ENCODE measurements around the gene PRCD.

Gene PRCD

DNA sequence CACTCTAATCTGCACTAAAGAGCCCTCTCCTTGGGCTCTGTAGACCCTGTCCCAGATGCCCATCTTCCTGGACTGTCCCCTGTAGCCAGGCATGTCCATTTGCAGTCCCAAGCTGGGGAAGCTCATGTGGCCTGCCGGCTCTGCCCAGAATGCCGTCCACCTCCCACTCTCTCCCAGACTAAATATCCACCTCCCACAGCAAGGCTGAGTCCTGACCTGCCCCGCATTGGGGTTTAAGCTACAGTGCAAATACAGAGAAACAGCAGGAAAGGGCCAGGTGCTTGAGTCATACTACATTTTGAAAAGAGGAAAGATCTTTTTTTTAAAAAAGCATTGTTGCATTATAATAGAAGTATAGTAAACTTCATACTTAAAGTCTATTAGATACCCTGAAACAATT lies 42.8 kb downstream of the PRCD start:
- H4K91ac ChIP-seq (ENCODE audit: low read depth, low read length) = no peak overlapping the region
- peaks cover 25% of the 10 kb centered on the region for H3K27me3 ChIP-seq (ENCODE audit: insufficient read depth, low read length)
- H3K79me1 ChIP-seq (ENCODE audit: low read length) = peaks cover 7% of the 10 kb centered on the region
- H2BK12ac ChIP-seq (ENCODE audit: low read length) = no peak overlapping the region
- H3K36me3 ChIP-seq (ENCODE audit: control insufficient read depth in 1 of 2, insufficient read depth in 2 of 2, low read length in 2 of 2) = no peaks in the 10 kb centered on the region
- H3K4me3 ChIP-seq (ENCODE audit: low read depth, low read length) = no peak overlapping the region
- no peak overlapping the region for H3K18ac ChIP-seq (ENCODE audit: low read length)
- H3K4me1 ChIP-seq (ENCODE audit: control insufficient read depth in 1 of 2, insufficient read depth in 2 of 2, low read length in 2 of 2) = peaks cover 4 to 19% of the 10 kb centered on the region in 2 experiments
- no peak overlapping the region for H3K9ac ChIP-seq (ENCODE audit: low read length)
- H4K12ac ChIP-seq (ENCODE audit: low read depth, low read length) = no peak overlapping the region
- no peak overlapping the region for H3K4me2 ChIP-seq (ENCODE audit: low read length)
- no peak overlapping the region for H3K23ac ChIP-seq (ENCODE audit: low read length)
- WGBS (ENCODE audit: extremely low coverage, insufficient coverage, insufficient read length) = no CpG with 5 or more reads among the region's 3 CpGs
- no peak overlapping the region for H2AFZ ChIP-seq (ENCODE audit: insufficient read depth, low read length, poor library complexity)
- H3K9me3 ChIP-seq (ENCODE audit: insufficient read depth, low read depth, low read length) = no peaks in the 10 kb centered on the region
- no peak overlapping the region for H3K14ac ChIP-seq (ENCODE audit: low read length)
- peaks cover 5% of the 10 kb centered on the region for H3K79me2 ChIP-seq (ENCODE audit: control insufficient read depth, insufficient read depth, low read length, poor library complexity)
- no peak overlapping the region for H2BK5ac ChIP-seq (ENCODE audit: low read depth, low read length, poor library complexity)
- no peak overlapping the region for H2BK120ac ChIP-seq (ENCODE audit: insufficient read depth, low read length, poor library complexity)
- no peak for DNase-seq
- H3K4ac ChIP-seq (ENCODE audit: low read depth, low read length) = no peak overlapping the region
- H2AK5ac ChIP-seq (ENCODE audit: low read length) = no peak overlapping the region
- no peak overlapping the region for H4K8ac ChIP-seq (ENCODE audit: low read depth, low read length)
- H3K27ac ChIP-seq (ENCODE audit: low read depth, low read length) = no peak overlapping the region

DNA sequence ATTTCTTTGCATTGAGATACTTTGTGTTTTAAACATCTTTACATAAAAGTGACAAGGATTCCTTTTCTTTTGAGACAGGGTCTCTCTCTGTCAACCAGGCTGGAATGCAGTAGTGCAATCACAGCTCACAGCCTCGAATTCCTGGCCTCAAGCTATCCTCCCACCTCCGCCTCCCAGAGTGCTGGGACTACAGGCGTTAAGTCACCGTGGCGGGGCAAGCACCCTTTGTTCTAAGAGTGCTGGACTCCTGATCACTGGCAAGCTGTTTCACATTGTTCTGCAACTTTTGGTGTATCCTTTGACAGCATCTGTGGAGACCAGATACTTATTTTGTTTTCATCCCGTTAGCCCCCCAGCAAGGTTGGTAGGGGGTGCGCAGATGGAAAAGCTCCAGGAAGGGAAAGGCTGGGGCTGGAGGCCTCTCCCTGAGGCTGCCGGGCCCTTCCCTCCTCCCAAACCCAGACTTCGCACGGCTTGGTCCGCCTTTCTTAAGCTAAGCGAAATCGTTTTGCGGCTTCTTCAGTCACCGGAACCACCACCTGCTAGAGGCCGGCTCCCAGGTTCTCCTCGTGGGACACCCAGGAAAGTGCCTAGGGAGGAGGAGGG lies 44.7 kb downstream of the PRCD start:
- no CpG with 5 or more reads among the region's 17 CpGs for WGBS (ENCODE audit: extremely low coverage, insufficient coverage, insufficient read length)
- Histone ChIP-seq H3K36me3 (ENCODE audit: control insufficient read depth in 1 of 2, insufficient read depth in 2 of 2, low read length in 2 of 2) (no peaks in the 10 kb centered on the region), H3K27ac (ENCODE audit: low read depth, low read length) (peak overlapping the region; percentile 7), H3K9ac (ENCODE audit: low read length) (no peak overlapping the region), H3K23ac (ENCODE audit: low read length) (no peak overlapping the region), H2BK12ac (ENCODE audit: low read length) (no peak overlapping the region), H3K79me2 (ENCODE audit: control insufficient read depth, insufficient read depth, low read length, poor library complexity) (peaks cover 5% of the 10 kb centered on the region), H3K14ac (ENCODE audit: low read length) (peak overlapping the region; percentile 72), H3K4ac (ENCODE audit: low read depth, low read length) (no peak overlapping the region), H3K4me1 (ENCODE audit: control insufficient read depth in 1 of 2, insufficient read depth in 2 of 2, low read length in 2 of 2) (peaks cover 4 to 25% of the 10 kb centered on the region in 2 experiments), H3K27me3 (ENCODE audit: insufficient read depth, low read length) (peaks cover 25% of the 10 kb centered on the region), H2BK5ac (ENCODE audit: low read depth, low read length, poor library complexity) (peak overlapping the region; percentile 50), H3K9me3 (ENCODE audit: insufficient read depth, low read depth, low read length) (peaks cover 2% of the 10 kb centered on the region), H4K8ac (ENCODE audit: low read depth, low read length) (peak overlapping the region; percentile 30), H2AFZ (ENCODE audit: insufficient read depth, low read length, poor library complexity) (peak overlapping the region; percentile 23), H2BK120ac (ENCODE audit: insufficient read depth, low read length, poor library complexity) (no peak overlapping the region), H3K4me2 (ENCODE audit: low read length) (peak overlapping the region; percentile 87), H2AK5ac (ENCODE audit: low read length) (no peak overlapping the region), H4K12ac (ENCODE audit: low read depth, low read length) (no peak overlapping the region), H3K4me3 (ENCODE audit: low read depth, low read length) (peak overlapping the region; percentile 38), H4K91ac (ENCODE audit: low read depth, low read length) (peak overlapping the region; percentile 69), H3K79me1 (ENCODE audit: low read length) (peaks cover 7% of the 10 kb centered on the region), H3K18ac (ENCODE audit: low read length) (no peak overlapping the region)
- DNase-seq = peak; percentile 59 to 75

DNA sequence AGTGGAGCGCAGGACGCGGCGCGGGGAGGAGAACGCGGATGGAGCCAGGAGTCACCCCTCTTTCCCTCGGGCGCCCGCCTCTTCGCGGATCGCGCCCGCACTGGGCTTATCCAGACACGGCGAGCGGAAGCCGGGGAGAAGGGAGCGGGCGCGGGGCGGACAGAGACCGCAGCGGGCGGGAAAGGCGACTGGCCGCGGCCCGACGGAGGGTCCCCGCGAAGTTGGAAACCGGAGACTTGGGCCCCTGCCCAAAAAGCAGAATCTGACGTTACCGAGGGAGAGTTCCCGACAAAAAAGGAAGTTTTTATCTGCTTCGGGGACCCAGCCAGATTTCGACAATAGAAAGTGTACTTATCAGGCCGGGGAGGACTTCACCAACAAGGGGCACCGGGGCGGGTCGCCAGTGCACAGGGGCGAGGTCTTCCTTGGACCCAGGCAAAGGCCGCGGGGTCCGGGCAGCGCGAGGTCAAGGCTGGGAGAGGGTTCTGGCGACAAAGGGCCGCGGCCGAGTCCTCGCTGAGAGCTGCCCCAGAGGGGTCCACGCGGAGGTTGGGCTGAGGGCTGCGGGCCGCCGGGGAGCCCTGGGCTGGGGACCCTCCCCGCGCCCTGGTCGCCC lies 45.3 kb downstream of the PRCD start:
- Histone ChIP-seq H3K27ac (ENCODE audit: low read depth, low read length) (peak overlapping the region; percentile 7), H3K14ac (ENCODE audit: low read length) (peak overlapping the region; percentile 72), H3K79me1 (ENCODE audit: low read length) (peaks cover 7% of the 10 kb centered on the region), H3K4ac (ENCODE audit: low read depth, low read length) (peak overlapping the region; percentile 34), H2BK12ac (ENCODE audit: low read length) (peak overlapping the region; percentile 41), H3K4me1 (ENCODE audit: control insufficient read depth in 1 of 2, insufficient read depth in 2 of 2, low read length in 2 of 2) (peaks cover 4 to 25% of the 10 kb centered on the region in 2 experiments), H2AFZ (ENCODE audit: insufficient read depth, low read length, poor library complexity) (peak overlapping the region; percentile 23), H2AK5ac (ENCODE audit: low read length) (peak overlapping the region; percentile 18), H3K18ac (ENCODE audit: low read length) (peak overlapping the region; percentile 60), H4K12ac (ENCODE audit: low read depth, low read length) (peak overlapping the region; percentile 83), H3K36me3 (ENCODE audit: control insufficient read depth in 1 of 2, insufficient read depth in 2 of 2, low read length in 2 of 2) (no peaks in the 10 kb centered on the region), H2BK120ac (ENCODE audit: insufficient read depth, low read length, poor library complexity) (peak overlapping the region; percentile 47), H3K4me2 (ENCODE audit: low read length) (peak overlapping the region; percentile 87), H3K23ac (ENCODE audit: low read length) (no peak overlapping the region), H3K27me3 (ENCODE audit: insufficient read depth, low read length) (peaks cover 25% of the 10 kb centered on the region), H3K9me3 (ENCODE audit: insufficient read depth, low read depth, low read length) (peaks cover 2% of the 10 kb centered on the region), H4K91ac (ENCODE audit: low read depth, low read length) (peak overlapping the region; percentile 83), H2BK5ac (ENCODE audit: low read depth, low read length, poor library complexity) (peak overlapping the region; percentile 50), H4K8ac (ENCODE audit: low read depth, low read length) (peak overlapping the region; percentile 61), H3K79me2 (ENCODE audit: control insufficient read depth, insufficient read depth, low read length, poor library complexity) (peaks cover 5% of the 10 kb centered on the region), H3K9ac (ENCODE audit: low read length) (peak overlapping the region; percentile 49), H3K4me3 (ENCODE audit: low read depth, low read length) (peak overlapping the region; percentile 63)
- DNase-seq = peak; percentile 28 to 31
- WGBS (ENCODE audit: extremely low coverage, insufficient coverage, insufficient read length) = no CpG with 5 or more reads among the region's 62 CpGs

DNA sequence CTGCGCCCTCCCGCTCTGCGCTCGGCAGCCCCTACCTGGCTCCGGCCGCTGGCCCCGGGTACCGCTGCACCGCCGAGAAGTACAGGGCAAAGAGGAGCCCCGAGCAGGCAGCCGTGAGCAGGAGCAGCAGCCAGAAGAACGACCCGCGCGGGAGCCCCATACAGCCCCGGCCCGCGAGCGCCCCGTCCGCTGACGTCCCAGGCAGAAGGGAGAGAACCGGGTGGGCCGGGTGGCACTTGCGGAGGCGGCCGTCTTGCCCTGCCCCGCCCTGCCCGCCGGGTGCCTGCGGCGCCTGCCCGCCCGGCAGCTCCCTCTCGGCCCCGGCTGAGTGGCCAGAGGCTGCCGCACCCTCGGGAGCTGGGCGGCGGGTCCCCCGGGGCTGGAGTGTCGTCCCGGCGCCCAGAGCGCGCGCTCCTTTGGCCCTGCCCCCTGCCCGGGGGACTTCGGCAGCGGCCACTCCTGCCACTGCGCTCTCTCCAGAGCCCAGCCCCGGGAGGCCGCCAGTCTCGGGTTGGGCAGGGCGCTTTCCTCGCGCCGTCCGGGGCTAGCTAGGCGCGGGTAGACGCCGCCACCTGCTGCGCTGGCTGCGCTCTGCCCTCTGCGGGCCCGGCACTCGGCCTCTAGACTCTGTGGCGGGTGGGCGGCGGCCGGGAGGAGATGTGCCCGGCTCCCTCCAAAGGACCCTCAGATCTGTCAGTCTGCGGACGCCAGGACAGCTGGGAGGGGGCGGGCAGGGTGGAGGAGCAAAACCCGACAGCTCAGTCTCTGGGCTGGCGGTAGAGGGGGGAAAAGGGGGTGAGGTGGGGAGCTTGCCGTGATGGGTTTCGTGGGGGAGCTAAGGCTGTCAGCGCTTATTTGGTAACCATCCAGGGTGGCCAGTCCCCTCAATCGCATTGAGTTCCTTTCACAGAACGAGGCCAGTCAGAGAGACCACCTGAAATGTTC lies 46.1 kb downstream of the PRCD start, which contains the start of gene ST6GALNAC2:
TSS of gene ST6GALNAC2 (minus strand) at position 212 of the 945 bp plus-strand sequence. CDS start at position 160, 52 bp downstream.
- H3K4me2 ChIP-seq (ENCODE audit: low read length) = peak within 1 kb of the TSS; percentile 87
- peak within 1 kb of the TSS; percentile 23 for H2AFZ ChIP-seq (ENCODE audit: insufficient read depth, low read length, poor library complexity)
- H3K4me3 ChIP-seq (ENCODE audit: low read depth, low read length) = peak within 1 kb of the TSS; percentile 63
- H3K36me3 ChIP-seq (ENCODE audit: control insufficient read depth in 1 of 2, insufficient read depth in 2 of 2, low read length in 2 of 2) = no peaks in the 10 kb centered on the region
- peak within 1 kb of the TSS; percentile 61 for H4K8ac ChIP-seq (ENCODE audit: low read depth, low read length)
- peak within 1 kb of the TSS; percentile 41 for H2BK12ac ChIP-seq (ENCODE audit: low read length)
- H3K14ac ChIP-seq (ENCODE audit: low read length) = peak within 1 kb of the TSS; percentile 72
- H3K4me1 ChIP-seq (ENCODE audit: control insufficient read depth in 1 of 2, insufficient read depth in 2 of 2, low read length in 2 of 2) = peaks cover 4 to 25% of the 10 kb centered on the region in 2 experiments
- no peak within 1 kb of the TSS for H3K23ac ChIP-seq (ENCODE audit: low read length)
- H3K18ac ChIP-seq (ENCODE audit: low read length) = peak within 1 kb of the TSS; percentile 60
- peak within 1 kb of the TSS; percentile 34 for H3K4ac ChIP-seq (ENCODE audit: low read depth, low read length)
- peak within 1 kb of the TSS; percentile 83 for H4K91ac ChIP-seq (ENCODE audit: low read depth, low read length)
- H2AK5ac ChIP-seq (ENCODE audit: low read length) = peak within 1 kb of the TSS; percentile 42
- H3K27ac ChIP-seq (ENCODE audit: low read depth, low read length) = peak within 1 kb of the TSS; percentile 7
- peaks cover 25% of the 10 kb centered on the region for H3K27me3 ChIP-seq (ENCODE audit: insufficient read depth, low read length)
- H3K79me1 ChIP-seq (ENCODE audit: low read length) = peaks cover 7% of the 10 kb centered on the region
- H3K79me2 ChIP-seq (ENCODE audit: control insufficient read depth, insufficient read depth, low read length, poor library complexity) = peaks cover 5% of the 10 kb centered on the region
- peak; percentile 85 to 91 for DNase-seq
- peak within 1 kb of the TSS; percentile 83 for H4K12ac ChIP-seq (ENCODE audit: low read depth, low read length)
- H2BK120ac ChIP-seq (ENCODE audit: insufficient read depth, low read length, poor library complexity) = peak within 1 kb of the TSS; percentile 47
- H3K9me3 ChIP-seq (ENCODE audit: insufficient read depth, low read depth, low read length) = peaks cover 2% of the 10 kb centered on the region
- peak within 1 kb of the TSS; percentile 49 for H3K9ac ChIP-seq (ENCODE audit: low read length)
- peak within 1 kb of the TSS; percentile 50 for H2BK5ac ChIP-seq (ENCODE audit: low read depth, low read length, poor library complexity)
- no CpG with 5 or more reads among the region's 84 CpGs for WGBS (ENCODE audit: extremely low coverage, insufficient coverage, insufficient read length)

Measured in trophoblast cell (in vitro differentiated cells and primary cell).